Esophagus squamous epithelium (tissue), 4 donors: Measurements from ENCODE around the gene GIMAP4.

Experiments used
- POLR2A ChIP-seq, 4 donors: fragments of 450-650 bp; IDR thresholded peaks; one replicate each; pipeline ENCODE4 v1.6.1; 2017; ENCODE audit warnings: antibody characterized with exemption in 4 of 4, mild to moderate bottlenecking in 4 of 4, moderate library complexity in 3 of 4
- TF ChIP-seq, protein P1 (sequence below), 6 experiments: fragments of 450-650 bp in 4 of 6; fragments of 200-600 bp in 2 of 6; sonication (generic) in 2 of 6; IDR thresholded peaks; one replicate each; pipeline ENCODE4 v1.5.1; 2016 to 2019; ENCODE audit warnings: antibody characterized with exemption in 6 of 6, mild to moderate bottlenecking in 4 of 6, moderate library complexity in 4 of 6

DNA sequence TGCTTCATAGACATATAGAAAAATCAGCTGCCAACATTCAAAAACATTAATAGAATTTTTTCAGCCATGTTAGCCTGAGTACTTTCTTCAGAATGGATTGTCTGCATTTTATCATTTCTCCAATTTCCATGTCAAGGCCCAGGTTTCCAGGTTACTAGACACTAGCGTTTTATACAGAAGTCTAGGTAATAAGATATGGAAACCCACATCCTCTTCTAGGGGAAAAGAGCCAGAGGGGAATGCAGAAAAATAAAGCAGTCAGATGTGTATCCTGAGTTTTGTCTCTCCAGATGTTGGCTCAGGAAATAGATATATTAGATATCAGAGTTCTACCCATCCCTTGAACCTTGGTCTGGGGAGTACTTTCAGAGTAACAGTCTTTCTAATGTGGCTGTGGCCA lies 20.4 kb downstream of the GIMAP4 start:
- TF ChIP-seq, protein P1, sequence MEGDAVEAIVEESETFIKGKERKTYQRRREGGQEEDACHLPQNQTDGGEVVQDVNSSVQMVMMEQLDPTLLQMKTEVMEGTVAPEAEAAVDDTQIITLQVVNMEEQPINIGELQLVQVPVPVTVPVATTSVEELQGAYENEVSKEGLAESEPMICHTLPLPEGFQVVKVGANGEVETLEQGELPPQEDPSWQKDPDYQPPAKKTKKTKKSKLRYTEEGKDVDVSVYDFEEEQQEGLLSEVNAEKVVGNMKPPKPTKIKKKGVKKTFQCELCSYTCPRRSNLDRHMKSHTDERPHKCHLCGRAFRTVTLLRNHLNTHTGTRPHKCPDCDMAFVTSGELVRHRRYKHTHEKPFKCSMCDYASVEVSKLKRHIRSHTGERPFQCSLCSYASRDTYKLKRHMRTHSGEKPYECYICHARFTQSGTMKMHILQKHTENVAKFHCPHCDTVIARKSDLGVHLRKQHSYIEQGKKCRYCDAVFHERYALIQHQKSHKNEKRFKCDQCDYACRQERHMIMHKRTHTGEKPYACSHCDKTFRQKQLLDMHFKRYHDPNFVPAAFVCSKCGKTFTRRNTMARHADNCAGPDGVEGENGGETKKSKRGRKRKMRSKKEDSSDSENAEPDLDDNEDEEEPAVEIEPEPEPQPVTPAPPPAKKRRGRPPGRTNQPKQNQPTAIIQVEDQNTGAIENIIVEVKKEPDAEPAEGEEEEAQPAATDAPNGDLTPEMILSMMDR (IDR thresholded peaks at IDR 0.05) = no peak
- no peak for TF ChIP-seq POLR2A (IDR thresholded peaks at IDR 0.05)
